AG08395 (cell line): ENCODE measurements around the gene ZNF391.
"Not testable (repeated sequence)": the region's sequence is repeated elsewhere in the genome, so short reads cannot be mapped to it uniquely, and the experiment has no call there.

Experiments
- DNase-seq: peaks from one replicate; pipeline ENCODE4 v3.0.0; 2012; ENCODE audit warnings: mixed read lengths, low spot score

ZNF391 gene

DNA sequence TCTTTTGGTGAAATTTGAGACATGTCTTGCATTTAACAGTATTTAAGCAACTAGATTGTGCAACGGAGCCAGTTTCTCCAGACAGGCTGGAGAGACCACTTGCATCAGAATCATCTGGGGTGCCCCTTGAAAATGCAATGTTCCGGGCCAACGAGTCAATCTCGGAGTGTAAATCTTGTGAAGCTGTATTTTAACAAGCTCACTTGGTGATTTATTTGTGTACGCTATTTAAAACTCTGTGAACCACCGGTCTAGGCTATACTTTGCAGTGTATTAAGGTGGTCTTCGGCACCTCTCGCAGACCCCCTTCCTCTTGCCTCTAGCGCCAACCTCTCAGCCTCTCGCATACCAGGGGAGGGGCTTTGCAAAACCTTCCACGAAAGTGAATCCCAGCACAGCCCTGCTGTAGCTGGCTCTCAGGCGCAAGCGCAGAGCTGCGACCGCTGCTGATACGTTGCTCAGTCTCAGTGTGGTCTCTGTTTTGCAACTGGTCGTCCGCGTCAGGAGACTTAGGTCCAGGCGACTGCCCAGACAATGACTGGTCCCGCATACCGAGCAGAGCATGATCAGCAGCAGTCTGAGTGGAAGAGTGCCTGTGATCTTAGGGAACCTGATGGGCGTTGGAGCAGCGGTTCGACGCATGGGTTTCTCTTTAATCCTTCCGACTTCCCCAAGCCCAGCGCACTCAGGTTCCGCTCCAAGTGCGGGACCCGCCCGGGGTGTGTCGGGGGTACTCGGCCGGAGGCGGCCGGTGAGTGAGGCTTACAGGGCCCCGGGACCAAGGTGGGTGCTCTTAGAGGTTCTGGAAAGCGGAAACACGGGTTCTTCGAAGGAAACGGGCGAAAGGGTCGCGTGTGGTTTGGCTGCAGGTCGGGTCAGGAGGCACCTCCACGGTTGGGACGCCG lies at the start of gene ZNF391:
TSS of gene ZNF391 (plus strand) at position 467 of the 905 bp plus-strand sequence. CDS start 11,612 bp downstream, outside the sequence.
- peak; percentile 90 for DNase-seq

DNA sequence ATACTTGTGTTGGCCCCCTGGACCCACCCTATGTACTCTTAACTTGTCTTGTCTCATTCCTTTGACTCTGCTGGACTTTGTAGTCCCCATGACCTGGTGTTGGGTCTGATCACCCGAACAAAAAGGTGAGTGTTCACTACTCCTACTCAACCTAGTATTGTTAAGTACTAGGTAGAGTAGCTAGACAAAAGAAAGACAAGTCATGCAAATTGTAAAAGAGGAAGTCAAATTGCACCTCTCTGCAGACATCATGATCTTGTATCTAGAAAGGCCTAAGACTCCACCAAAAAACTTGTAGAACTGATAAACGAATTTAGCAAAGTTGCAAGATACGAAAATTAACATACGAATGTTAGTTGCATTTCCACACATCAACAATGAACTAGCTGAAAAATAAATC lies 35.7 kb upstream of the ZNF391 start:
- no peak for DNase-seq

DNA sequence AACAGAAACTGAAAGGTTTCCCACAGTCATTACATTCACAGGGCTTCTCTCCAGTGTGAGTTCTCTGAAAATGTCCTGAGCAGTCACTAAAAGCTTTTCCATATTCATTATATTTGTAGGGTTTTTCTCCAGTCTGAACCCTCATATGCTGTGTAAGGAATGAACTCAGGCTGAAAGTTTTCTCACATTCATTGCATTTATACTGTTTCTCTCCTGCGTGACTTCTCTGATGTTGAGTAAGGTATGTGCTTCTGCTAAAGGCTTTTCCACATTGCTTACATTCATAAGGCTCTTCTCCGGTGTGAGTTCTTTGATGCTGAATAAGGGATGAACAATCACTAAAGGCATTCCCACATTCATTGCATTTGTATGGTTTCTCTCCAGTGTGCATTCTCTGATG lies 29.8 kb upstream of the ZNF391 start:
- no peak for DNase-seq

DNA sequence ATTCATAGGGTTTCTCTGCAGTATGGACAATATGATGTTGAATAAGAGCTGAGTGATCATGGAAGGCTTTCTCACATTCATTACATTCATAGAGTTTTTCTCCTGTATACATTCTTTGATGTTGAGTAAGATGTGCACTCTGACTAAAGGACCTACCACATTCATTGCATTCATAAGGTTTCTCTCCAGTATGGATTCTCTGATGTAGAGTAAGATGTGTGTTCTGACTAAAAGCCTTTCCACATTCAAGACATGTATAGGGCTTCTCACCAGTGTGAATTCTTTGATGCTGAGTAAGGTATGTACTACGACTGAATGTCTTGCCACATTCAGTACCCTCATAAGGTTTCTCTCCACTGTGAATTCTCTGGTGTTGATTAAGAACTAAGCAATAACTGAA lies 29.3 kb upstream of the ZNF391 start:
- DNase-seq = no peak

- DNase-seq = no peak
These were observed 20.4 kb upstream of the ZNF391 start for GRCh38 chr6:27368202-27368601.

- no peak for DNase-seq
These were observed 18.2 kb upstream of the ZNF391 start for GRCh38 chr6:27370391-27370790.

- peak; percentile 50 for DNase-seq
These were observed 13.5 kb upstream of the ZNF391 start for GRCh38 chr6:27374824-27375612.

- DNase-seq = no peak
These were observed 12.9 kb upstream of the ZNF391 start for GRCh38 chr6:27375613-27376079.

- not testable (repeated sequence) for DNase-seq
These were observed 10.2 kb upstream of the ZNF391 start for GRCh38 chr6:27378406-27378805.

GRCh38 chr6:27381001-27381400 lies 7.6 kb upstream of the ZNF391 start:
- DNase-seq = not testable (repeated sequence)

DNA sequence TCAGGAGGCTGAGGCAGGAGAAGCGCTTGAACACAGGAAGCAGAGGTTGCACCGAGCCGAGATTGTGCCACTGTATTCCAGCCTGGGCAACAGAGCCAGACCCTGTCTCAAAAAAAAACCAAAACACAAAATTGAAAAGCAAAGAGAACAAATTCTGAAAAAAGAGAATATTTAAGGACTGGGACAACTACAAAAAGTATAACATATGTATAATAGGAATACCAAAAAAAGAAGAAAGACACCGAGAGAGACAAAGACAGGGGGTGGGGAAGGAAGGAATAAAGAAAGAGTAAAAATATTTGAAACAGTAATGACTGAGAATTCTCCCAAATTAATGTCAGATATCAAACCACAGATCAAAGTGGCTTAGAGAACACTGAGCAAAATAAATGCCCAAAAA lies 5.5 kb upstream of the ZNF391 start:
- DNase-seq = no peak

DNA sequence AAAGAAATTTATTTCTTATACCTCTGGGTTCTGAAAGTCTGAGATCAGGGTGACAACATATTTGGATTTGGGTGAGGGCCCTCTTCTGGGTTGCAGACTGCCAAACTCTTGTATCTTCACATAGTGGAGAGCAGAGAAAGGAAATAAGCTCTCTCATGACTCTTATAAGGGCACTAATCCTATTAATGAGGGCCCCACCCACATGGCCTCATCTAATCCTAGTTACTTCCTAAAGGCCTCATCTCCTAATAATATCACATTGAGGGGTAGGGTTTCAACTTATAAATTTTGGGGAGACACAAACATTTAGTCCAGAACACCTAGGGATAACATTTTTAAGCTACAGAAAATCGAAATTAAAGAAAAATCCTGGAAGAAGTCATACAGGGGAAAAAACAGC lies 5.1 kb upstream of the ZNF391 start:
- DNase-seq = no peak

DNA sequence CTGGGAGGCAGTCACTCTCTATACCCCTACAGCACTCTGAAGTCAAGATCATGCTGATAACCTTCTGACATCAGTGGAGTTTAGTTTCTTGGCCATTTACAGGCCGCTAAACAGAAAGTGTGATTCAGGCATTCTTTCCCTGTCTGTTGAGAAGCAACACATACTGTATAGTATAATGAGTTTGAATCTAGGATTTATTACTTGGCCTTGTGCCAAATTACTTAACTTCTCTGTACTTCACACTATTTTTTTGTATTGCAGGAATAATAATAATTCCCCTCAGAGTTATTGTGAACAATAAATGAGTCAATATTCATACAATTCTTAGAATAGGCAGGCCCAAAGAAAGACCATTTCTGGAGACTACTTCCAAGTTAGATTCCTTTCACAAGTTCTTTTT lies 4.1 kb downstream of the ZNF391 start:
- no peak for DNase-seq

- no peak for DNase-seq
These were observed 5.5 kb downstream of the ZNF391 start for GRCh38 chr6:27394073-27394472.

DNA sequence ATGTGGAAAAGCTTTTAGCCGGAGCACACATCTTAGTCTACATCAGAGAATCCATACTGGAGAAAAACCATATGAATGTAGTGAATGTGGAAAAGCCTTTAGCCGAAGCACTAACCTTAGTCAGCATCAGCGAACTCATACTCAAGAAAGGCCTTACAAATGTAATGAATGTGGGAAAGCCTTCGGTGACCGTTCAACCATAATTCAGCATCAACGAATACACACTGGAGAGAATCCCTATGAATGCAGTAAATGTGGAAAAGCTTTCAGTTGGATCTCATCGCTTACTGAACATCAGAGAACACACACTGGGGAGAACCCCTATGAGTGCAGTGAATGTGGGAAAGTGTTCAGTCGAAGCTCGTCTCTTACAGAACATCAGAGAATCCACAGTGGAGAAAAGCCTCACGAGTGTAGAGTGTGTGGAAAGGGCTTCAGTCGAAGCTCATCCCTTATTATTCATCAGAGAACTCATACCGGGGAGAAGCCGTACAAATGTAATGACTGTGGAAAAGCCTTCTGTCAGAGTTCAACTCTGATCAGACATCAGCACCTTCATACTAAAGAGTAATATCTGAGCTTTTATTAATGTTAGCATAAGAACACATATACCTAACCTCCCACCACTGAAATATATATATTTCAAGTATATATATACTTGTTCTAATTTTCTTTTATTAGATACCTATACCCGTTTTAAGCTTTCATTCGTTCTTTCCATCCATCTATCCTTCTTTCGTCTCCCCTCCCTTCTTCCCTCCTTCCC lies 12.5 kb downstream of the ZNF391 start:
- no peak for DNase-seq

- DNase-seq = no peak
These were observed 17.5 kb downstream of the ZNF391 start for GRCh38 chr6:27406085-27406484.

GRCh38 chr6:27407153-27407814 lies 18.7 kb downstream of the ZNF391 start:
- DNase-seq = no peak

GRCh38 chr6:27414300-27414699 lies 25.7 kb downstream of the ZNF391 start:
- no peak for DNase-seq

DNA sequence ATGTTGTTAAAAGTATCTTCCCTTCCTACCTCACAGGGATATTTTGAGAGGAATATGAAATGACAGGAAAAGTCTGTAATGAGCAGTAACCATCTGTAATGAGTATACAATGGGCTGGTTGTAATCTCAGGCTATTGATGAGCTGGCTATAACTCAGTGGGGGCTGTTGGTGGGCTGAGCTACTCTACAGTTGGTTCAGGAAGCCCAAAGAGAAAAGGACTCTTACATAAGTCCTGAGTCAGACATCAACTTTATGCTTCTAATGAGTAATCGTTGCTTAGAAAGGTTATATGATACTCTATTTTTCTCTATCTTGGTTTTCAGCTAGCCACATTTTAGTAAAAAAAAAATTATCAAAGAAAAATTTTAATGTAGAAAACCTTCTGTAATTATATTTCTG lies 26.4 kb downstream of the ZNF391 start:
- DNase-seq = no peak

DNA sequence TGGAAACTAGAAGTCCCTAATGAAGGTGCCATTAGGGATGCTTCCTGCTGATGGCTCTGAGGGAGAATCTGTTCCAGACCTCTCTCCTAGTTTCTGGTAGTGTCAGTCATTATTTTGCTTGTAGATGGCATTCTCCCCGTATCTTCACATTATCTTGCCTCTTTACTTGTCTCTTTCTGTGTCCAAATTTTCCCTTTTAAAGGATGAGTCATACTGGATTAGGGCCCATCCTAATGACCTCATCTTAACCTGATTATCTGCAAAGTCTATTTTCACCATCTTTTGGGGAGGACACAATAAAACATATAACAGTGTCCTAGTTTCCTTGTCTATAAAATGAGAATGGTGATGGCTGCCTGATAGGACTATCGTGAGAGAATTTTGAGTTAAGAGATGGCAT lies 27.3 kb downstream of the ZNF391 start:
- no peak for DNase-seq

GRCh38 chr6:27419363-27419762 lies 30.8 kb downstream of the ZNF391 start:
- no peak for DNase-seq
